Hematopoietic multipotent progenitor cell treated with erythropoietin and hydrocortisone succinate and interleukin-3 and kit ligand, for 15 days (in vitro differentiated cells): ENCODE data around the gene CDC14A.

Source experiments
- DNase-seq: peaks from one replicate; pipeline ENCODE4 v3.0.0-alpha.2; 2015; ENCODE audit warnings: low spot score

The CDC14A gene

DNA sequence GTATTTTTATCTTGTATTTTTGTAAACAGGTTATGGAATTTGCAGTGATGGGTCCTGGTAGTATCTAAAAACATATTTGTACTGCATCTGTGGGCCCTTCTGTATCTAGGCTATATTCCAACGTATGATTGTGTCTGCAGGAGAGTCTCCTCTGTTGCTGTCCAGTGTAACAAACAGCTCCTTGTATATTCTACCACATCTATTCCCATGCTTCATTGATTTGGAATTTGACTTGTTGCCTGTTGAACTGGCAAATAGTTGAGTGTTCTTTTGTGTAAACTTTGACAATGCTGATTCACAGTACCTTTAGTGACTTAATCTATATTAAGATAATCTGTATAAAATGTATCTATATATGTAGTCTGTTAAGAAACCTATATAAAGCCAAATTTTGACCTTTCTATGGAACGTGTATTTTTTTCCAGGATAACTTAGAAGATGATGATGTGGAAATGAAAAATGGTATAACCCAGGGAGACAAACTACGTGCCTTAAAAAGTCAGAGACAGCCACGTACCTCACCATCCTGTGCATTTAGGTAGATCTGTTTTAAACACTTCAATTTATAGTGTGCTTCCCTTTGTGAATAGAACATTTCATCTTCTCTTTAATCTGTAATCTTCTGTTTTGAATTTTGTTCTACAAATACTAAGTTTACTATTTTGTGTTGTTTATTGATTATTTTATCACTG, 142.2 kb downstream of the CDC14A start:
- DNase-seq: no peak

DNA sequence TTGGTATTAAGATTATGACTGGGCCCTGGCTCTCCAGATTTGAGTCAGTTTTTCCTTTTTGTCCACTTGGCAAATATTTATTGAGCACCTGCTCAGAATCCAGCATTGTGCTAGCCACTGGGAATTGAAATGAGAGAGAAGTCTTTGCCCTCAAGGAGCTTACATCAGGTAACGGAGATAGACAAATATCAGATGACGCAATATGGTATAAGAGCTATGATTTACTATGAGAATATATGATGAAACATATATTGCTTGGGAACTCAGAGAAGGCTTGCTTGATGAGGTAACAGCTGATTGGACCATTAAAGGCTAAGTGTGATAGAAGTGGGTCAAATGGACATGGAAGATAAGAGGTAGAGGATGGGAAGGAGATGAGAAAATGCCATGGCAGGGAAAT, 144.6 kb downstream of the CDC14A start:
- DNase-seq: no peak

DNA sequence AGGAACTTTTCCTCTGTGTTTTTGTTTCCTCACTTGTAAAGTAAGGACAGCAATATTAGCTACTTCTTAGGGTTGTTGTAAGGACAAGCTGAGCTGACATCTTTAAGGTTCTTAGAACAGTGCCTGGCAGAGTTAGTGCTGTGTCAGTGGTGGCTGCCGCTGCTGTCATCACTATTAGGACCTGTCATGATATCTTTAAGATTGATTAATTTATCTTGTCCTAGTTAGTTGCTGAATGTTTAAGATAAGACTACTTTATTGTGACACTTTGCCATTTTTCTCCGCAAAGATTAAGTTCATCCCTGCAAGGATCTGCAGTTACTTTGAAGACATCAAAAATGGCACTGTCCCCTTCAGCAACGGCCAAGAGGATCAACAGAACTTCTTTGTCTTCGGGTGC, 145.5 kb downstream of the CDC14A start:
- no peak for DNase-seq

DNA sequence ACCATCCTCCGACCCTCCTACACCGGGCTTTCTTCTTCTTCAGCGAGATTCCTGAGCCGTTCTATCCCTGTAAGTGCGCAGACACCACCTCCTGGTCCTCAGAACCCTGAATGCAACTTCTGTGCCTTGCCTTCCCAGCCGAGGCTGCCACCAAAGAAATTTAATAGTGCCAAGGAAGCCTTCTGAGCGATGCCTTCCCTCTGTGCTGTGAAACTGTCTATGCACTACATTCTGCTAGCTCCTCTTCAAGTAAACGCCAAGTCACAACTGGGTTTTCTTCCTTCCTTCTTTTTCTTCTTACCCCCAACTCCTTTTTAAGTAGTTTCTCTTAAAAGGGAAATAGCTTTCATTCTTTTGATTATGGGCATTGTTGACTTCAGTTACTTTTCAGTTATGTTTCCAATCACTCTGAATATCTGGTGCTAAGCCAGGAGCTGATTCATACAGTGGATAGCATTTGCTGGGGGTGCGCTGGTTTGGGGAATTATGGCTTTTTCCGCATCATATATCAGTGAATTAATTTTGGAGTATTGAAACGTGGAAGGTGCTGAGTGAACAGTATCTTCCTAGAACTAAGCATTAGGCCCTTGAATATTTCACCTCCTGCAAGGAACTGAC, 147.0 kb downstream of the CDC14A start:
- DNase-seq: no peak

DNA sequence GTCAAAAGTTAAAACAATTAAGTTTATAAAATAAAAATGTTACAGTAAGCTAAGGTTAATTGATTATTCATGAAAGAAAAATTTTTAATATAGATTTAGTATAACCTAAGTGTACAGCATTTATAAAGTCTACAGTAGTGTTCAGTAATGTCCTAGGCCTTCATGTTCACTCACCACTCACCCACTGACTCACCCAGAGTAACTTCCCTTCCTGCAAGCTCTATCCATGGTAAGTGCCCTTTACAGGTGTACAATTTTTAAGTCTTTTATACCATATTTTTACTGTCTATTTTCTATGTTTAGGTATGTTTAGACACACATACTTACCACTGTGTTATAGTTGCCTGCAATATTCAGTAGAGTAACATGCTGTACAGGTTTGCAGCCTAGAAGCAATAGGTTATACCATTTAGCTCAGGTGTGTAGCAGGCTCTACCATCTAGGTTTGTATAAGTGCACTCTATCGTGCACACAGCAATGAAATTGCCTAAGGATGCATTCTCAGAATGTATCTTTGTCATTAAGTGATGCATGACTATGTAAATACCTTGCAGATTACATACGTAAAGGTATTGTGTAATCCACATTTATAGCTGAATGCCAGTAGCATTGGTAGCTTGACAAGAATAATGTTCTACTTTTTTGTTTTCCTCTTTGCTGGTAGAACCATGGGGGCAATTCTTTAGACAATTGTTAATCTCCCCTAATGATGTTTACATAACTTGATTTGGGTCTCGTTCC, 149.9 kb downstream of the CDC14A start:
- no peak for DNase-seq

DNA sequence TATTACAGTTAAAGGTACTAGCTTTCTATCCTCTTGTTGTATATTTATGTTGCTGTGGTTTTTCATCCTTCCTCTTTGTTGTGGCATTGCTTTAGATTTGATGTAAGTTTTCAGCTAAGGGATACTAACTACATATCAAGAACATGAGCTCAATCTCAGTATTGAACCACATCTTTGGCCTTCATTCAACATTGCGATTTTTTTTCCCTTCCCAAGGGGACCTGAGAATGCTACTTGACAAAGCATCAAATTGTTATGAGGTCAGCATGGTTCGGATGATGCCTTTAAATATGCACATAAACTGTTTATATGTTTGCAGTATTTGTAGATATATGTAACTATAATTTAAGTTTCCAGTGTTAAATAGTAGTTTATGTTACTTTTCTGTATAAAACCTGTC, 153.9 kb downstream of the CDC14A start:
- DNase-seq: no peak

DNA sequence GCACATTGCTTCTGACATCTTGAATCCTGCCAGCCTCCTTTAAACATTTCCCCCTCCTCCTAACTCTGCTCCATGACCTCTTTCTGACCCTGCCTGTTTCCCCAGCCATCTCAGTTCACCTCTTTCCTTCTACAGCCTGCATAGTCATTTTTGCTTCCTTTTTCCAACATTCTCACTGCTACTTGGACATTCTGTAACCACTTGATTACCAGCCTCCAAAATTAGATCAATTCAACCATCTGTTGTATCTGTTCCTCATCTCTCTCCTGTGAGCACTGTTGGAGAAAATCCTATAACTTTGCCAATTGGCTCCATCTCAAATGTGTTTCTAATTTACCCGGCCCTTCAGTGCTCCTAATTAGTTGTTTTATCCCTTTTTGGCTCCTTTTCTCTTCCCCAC, 158.1 kb downstream of the CDC14A start:
- no peak for DNase-seq

DNA sequence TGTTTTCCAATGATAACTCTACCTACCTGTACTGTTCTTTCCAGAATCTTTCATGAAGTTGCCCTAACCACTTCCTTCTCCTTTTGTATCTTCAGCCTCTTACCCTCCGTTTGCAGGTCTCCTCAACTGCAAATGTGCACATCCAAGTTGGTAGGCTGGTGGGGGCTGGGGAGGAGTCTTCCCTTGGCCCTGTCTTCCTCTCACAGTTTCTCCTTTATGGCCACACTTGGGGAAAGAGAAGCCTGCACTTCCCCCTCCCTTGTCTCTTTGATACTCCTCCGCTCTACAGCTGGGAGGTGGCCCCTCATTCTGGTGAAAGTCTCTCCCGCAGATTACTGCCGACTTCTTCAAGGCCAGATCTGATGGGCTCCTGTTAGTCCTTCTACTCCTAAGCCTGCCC, 158.8 kb downstream of the CDC14A start:
- DNase-seq: no peak

DNA sequence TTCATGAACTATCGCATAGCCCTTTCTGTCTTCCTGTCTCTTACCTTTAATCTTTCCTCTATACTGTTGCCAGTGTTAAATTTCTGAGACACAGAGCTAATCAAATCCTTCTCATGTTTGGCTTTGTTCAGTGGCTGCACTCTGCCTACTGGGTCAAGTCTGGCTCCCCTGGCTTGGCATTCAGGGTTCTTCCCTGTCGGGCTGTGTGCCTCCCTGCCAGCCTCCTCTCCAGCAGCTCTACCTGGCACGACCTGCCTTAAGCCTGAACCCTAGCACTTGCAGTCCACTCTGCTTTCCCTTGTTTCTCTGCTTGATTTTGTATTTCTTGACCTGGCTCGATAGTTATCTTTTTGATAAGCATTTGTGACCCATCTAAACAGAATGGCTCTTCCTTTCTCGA, 159.5 kb downstream of the CDC14A start:
- no peak for DNase-seq

DNA sequence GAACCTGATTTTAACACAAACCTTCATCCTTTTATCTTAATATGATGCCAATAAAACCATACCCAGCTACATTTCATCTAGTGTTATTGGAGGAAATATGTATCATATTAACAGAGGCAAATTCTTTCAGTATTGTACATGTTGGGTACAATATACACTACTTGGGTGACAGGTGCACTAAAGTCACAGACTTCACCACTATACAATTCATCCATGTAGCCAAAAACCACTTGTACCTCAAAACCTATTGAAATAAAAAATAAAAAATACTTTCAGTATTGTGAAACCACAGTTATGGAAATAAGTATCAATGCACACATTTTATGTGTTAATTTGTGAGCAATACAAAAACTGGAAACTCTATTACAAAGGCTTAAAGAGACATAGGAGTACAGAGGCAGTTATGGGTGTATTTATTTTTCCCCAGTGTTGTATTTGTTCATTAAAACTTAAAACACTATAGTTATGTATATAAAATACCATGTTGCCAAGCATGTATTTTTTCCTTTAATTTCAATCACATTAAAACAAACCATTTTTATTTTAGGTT, 160.6 kb downstream of the CDC14A start:
- no peak for DNase-seq

DNA sequence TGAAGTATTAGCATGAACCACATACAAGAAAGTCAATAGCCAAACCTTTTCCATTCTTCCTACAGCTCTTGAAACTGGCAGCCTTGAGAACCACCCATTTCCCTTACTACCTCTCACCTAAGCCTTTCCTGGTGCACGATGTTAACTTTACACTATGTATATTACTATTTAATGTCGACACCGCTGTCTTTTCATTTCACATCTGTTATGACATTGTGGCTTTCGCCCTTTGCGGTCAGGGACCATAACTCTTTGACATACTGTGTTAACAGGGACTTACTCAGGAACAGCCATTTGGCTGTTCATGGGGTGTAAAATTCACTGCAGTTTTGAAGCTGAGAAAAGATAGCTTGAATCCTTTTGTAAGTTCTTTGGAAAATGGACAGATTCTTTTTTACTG, 164.6 kb downstream of the CDC14A start:
- DNase-seq: no peak

DNA sequence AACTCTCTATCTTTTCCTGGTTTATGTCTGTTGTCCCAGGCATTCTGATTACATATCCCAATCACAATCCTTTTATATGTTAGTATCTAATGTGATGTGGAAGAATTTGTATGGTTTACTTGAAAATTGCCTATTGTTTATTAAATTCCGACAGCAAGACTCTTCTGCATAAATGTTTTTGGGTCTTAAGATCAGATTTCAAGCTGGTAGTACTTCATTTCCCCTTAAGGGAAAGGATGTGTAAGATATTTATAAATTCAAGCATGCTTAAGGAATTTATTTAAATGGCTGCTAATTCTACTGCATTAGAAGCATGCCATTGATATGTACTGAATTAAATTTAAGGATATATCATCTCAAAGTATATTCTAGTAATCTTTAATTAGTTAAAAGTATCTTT, 165.2 kb downstream of the CDC14A start:
- DNase-seq: no peak

DNA sequence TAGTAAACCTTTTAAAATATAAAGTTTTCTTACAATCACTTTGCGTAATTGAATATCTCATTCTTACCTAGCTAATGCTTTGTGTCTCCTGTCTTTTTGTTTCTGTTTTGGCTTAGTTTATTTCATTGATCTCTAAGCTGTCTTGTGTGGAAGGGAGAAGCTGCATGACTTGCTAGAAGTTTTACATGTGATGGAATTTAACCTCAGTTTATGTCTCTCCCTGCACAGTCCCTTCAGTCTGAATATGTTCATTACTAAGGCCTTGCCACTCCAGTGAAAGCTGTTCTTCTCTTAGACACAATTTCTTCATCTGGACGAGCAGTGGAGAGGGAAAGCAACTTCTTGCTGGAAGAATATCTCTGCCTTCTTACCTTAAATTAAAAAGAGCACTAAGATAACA, 165.7 kb downstream of the CDC14A start:
- DNase-seq: no peak

DNA sequence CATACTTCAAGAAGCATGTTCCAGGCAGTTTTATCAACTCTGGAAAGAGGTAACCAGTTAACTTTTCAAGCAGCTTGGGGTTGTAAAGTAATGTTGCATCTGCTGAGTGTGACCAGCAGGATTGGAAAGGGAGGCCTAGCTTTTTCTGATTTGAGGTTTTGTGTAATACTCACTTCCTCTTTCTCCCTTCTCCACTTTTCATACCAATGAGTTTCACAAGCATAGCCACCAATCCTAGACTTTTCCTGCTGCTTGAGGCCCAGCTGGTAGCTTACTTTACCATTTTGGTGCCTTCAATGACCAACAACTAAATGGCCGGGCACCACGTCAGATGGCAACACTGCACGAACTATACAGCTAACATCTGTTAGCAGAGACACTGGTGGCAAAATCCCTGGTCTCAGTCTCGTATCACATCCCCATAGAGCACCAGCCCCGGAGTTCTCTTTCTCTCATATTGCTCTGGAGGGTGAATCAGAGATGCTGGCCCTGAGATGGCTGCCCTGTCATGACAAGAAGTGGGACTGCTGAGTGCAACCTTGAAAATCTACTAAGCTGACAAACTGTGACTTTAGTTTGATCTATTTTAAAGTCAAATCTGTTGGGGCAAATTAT, 170.8 kb downstream of the CDC14A start:
- DNase-seq: no peak

DNA sequence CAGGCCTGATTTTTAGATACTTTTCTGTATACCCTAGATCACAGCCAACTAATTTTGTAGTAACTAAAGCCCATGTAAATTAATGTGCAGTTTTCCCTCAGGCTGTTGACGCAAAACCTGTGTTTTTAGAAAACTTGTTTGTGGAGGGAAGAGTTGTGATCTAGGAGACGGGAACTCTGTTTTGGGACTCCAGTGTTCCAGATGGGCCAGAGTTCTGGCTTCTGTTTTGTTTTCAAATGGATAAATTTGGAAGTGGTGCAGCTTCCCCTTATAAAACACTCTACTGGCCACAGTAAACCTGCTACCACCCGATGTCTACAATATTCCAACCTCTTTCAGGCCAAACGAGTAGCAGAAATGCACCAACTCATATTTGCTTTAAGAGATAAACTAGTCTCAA, 172.0 kb downstream of the CDC14A start:
- DNase-seq: no peak

DNA sequence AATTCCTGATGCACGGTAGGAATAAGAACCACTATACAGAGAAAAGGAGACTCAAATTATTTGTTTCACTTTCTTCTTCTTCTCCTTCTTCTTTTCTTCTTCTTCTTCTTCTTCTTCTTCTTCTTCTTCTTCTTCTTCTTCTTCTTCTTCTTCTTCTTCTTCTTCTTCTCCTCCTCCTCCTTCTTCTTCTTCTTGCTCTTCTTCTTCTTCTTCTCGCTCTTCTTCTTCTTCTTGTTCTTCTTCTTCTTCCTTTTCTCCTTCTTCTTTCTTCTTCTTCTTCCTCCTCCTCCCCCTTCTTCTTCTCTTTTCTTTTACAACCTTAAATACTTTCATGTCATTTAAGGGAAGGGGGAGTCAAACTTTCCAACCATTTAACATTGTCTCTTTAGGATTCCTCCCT, 174.6 kb downstream of the CDC14A start:
- no peak for DNase-seq

DNA sequence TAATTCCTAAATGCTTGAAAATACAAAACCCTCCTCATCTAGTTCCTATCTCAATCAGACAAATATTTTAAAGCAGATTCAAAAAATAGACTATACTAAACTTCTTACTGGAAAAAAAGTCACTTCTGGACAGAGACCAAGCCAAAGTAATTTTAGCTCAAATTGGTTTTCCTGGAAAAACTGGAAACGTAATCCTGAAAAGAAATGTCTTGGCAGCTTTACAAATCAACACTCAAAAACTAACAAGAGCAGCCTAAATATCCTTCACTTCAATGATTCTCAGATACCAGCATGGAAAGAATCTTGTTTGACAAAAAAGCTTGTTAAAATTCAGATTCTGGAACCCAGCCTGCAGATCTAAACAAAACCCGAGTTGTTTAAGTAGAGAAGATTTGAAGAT, 176.6 kb downstream of the CDC14A start:
- no peak for DNase-seq

DNA sequence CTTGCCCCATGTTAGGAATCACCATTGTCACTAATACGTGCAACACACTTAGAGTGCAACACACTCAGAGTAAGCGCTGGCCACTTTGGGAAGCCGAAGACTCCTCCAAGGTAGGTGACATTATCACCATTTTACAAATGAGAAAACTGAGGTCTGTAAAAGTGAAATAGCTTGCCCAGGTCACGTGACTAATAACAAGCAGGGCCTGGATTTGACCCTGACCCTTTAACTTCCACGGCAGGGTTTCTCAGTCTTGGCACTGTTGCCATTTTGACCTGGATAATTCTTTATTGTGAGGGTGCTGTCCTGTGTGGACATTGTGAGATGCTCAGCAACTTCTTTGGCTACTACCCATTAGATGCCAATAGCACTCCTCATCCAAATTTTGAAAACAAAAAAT, 177.8 kb downstream of the CDC14A start:
- no peak for DNase-seq

DNA sequence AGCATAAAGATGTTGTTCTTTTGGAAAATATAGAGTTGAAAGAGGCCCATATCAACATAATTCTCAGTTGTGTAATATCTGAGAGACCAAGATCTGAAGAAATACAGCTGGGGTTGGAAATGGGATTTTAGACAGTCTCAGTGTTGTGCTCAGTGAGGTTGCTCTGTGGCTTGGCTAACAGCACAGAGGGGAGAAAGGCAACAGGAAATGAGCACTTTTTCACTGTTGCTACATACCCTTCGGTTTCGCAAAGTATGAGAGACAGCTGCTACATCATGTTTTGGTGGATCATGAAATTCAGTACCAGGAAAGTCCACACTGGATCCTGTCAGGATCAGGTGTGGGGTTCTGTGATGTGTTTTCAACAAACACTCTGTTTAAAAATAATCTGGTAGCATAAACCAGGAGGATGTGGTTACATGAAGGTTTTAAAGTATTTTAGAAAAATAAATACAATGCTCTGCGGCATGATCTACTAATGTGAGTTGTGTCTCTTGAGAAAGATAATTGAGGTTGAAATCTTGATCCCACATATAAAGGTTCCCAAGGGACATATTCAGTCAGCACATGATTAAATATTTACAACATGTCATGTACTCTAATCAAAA, 178.7 kb downstream of the CDC14A start:
- no peak for DNase-seq

DNA sequence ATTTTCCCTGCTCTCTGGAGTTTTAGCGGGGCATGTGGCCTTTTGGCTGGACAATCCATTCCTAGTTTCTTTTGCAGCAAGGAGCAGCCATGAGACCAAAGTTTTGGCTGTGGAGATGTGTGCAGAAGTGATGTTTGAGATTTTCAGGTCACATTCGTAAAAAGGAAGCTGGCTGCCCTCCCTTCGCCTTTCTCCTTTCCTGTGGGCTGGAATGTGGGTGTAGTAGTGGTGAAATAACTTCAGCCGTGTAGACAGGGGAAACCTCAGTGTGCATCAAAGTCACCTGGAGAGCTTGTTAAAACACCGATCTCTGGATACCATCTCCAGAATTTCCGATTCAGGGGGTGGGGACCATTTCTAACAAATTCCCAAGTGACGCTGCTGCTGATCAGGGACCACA, 180.3 kb downstream of the CDC14A start:
- DNase-seq: no peak

DNA sequence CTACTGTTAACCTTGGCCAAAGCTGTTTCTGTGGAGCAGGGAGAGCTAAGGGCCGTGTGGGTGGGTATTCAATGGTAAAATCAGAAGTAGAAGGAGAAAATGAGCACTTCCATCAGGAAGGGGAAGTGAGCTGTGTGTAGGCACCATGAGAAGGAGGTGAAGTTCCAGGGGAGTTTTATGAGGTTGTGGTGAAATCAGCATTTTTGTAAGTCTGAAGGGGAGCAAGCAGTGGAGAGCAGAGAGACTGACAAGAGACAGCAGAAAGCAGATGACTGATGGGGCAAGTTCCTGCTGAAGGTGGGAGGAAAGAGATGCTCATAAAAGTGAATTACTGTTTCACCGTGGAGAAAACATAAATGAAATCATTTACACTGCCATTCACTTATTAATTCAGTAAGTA, 183.0 kb downstream of the CDC14A start:
- DNase-seq: no peak

DNA sequence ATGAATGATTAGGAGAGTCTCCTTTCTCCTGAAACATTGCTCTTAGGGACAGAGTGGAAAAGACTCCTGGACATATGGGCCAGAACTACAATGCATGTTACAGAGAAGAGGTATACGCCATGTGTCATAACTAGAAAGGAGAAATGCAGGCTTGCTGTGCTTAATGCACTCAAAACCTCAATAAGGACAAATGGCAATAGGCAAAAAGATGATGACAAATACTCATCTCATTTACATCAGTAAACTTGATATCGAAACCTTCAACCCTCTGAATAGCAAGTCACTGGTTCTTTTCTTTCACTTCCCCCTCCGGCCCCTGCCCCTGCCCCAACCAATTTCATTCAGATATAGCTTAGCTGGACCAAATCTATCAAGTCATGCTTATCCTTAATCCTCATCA, 183.7 kb downstream of the CDC14A start:
- DNase-seq: no peak
